B cell (primary cell): ENCODE measurements around the gene COMMD7.

Source experiments
- EZH2 ChIP-seq: IDR thresholded peaks from 2 replicates; pipeline ENCODE4 v1.6.1; 2012; ENCODE audit warnings: borderline replicate concordance, low read depth, mild to moderate bottlenecking, moderate library complexity, low read length; ENCODE audit not compliant: insufficient read depth, poor library complexity, severe bottlenecking
- TF ChIP-seq, protein P1 (sequence below): fragments of 200-600 bp; IDR thresholded peaks from one replicate; pipeline ENCODE4 v1.8.0; 2022; ENCODE audit warnings: antibody characterized with exemption, mild to moderate bottlenecking

DNA sequence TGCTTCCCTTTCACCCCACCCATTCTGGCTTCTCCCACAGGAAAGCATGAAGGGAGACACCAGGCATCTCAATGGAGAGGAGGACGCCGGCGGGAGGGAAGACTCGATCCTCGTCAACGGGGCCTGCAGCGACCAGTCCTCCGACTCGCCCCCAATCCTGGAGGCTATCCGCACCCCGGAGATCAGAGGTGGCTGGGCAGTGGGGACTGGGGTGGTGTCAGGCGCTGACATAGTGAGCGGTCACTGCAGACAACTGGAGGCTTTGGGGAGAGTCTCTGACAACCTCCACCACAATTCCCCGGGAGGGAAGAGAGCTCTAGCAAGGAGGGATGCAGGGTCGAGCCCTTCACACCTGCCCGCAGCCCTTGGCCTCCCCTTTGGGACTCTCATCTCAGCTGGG is 37.0 kb upstream of the COMMD7 start:
- TF ChIP-seq, protein P1, sequence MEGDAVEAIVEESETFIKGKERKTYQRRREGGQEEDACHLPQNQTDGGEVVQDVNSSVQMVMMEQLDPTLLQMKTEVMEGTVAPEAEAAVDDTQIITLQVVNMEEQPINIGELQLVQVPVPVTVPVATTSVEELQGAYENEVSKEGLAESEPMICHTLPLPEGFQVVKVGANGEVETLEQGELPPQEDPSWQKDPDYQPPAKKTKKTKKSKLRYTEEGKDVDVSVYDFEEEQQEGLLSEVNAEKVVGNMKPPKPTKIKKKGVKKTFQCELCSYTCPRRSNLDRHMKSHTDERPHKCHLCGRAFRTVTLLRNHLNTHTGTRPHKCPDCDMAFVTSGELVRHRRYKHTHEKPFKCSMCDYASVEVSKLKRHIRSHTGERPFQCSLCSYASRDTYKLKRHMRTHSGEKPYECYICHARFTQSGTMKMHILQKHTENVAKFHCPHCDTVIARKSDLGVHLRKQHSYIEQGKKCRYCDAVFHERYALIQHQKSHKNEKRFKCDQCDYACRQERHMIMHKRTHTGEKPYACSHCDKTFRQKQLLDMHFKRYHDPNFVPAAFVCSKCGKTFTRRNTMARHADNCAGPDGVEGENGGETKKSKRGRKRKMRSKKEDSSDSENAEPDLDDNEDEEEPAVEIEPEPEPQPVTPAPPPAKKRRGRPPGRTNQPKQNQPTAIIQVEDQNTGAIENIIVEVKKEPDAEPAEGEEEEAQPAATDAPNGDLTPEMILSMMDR, result no peak
- no peak for TF ChIP-seq EZH2
